DOHH2 (cell line): ENCODE measurements around the gene TSLP.

ENCODE experiments used
- H3F3A ChIP-seq: fragments of 200-600 bp; sonication (generic), shearing (Covaris generic); 2 replicates; pipeline ENCODE4 v1.6.0; 2016; ENCODE audit warnings: antibody characterized with exemption, mild to moderate bottlenecking; ENCODE audit not compliant: control insufficient read depth, insufficient read depth
- H3K27ac ChIP-seq: fragments of 200-600 bp; sonication (generic); 2 replicates; pipeline ENCODE4 v1.5.1; 2014; ENCODE audit warnings: low read depth, mild to moderate bottlenecking, low read length, moderate library complexity
- H3K27me3 ChIP-seq: fragments of 200-600 bp; sonication (generic); 2 replicates; pipeline ENCODE4 v1.6.1; 2014; ENCODE audit warnings: mild to moderate bottlenecking, low read length, mixed read lengths; ENCODE audit not compliant: control insufficient read depth
- H3K36me3 ChIP-seq: fragments of 200-600 bp; sonication (generic); 2 replicates; pipeline ENCODE4 v1.6.1; 2014; ENCODE audit warnings: mild to moderate bottlenecking, low read length, moderate library complexity, mixed read lengths; ENCODE audit not compliant: control insufficient read depth
- H3K4me1 ChIP-seq: fragments of 200-600 bp; sonication (generic); 2 replicates; pipeline ENCODE4 v1.6.1; 2014; ENCODE audit warnings: mild to moderate bottlenecking, low read length, mixed read lengths; ENCODE audit not compliant: control insufficient read depth
- H3K4me2 ChIP-seq: fragments of 200-600 bp; sonication (generic); 2 replicates; pipeline ENCODE4 v1.6.0; 2014; ENCODE audit warnings: mild to moderate bottlenecking, low read length, moderate library complexity
- H3K4me3 ChIP-seq: fragments of 200-600 bp; sonication (generic); 2 replicates; pipeline ENCODE4 v1.5.1; 2014; ENCODE audit warnings: mild to moderate bottlenecking, low read length, mixed read lengths
- H3K79me2 ChIP-seq: fragments of 200-600 bp; sonication (generic); 2 replicates; pipeline ENCODE4 v1.6.1; 2014; ENCODE audit warnings: mild to moderate bottlenecking, low read length, mixed read lengths; ENCODE audit not compliant: control insufficient read depth
- H3K9me2 ChIP-seq: fragments of 200-600 bp; sonication (generic); replicated peaks from 2 replicates; pipeline ENCODE4 v1.6.1; 2014; ENCODE audit warnings: mild to moderate bottlenecking, low read length, mixed read lengths; ENCODE audit not compliant: control insufficient read depth
- H3K9me3 ChIP-seq: fragments of 200-600 bp; sonication (generic); 2 replicates; pipeline ENCODE4 v1.6.1; 2014; ENCODE audit warnings: antibody characterized with exemption, low read length, mixed read lengths; ENCODE audit not compliant: control insufficient read depth, insufficient read depth
- H4K20me1 ChIP-seq: fragments of 200-600 bp; sonication (generic); 2 replicates; pipeline ENCODE4 v1.6.0; 2014; ENCODE audit warnings: low read depth, mild to moderate bottlenecking, antibody characterized with exemption, low read length, moderate library complexity; ENCODE audit not compliant: control insufficient read depth, insufficient read depth
- EZH2phosphoT487 ChIP-seq: fragments of 200-600 bp; sonication (generic); IDR thresholded peaks from 2 replicates; pipeline ENCODE4 v1.6.1; 2017; ENCODE audit warnings: borderline replicate concordance, mild to moderate bottlenecking, antibody characterized with exemption, low read length, moderate library complexity, mixed read lengths
- TF ChIP-seq, protein P1 (sequence below): fragments of 200-600 bp; sonication (generic); IDR thresholded peaks from one replicate; pipeline ENCODE4 v1.5.1; 2014; ENCODE audit warnings: antibody characterized with exemption, mild to moderate bottlenecking, low read depth, low read length; ENCODE audit not compliant: poor library complexity, severe bottlenecking

Gene TSLP

DNA sequence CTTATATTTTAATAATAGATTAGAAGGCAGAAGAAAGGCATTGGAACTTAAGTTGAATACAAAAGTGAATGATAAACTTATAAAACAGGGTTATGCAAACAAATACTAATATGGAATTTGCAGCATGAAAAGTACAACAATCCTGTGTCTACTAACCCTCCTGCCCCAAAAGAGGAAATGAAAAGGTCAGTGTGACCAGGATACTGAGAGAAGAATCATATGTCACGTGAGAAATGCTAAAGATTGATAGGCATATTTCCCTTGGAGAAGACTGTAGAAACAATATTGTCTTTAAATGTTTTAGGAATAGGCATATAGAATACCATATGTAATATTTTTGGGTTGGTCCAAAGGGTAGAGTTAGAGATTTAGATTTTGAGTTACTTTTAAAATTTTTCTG, 24.5 kb downstream of the TSLP start:
- Histone ChIP-seq H3K79me2 (peaks cover 77% of the 10 kb centered on the region), H3K4me3 (no peak overlapping the region), H3K4me1 (peaks cover 28% of the 10 kb centered on the region), H3K9me3 (no peaks in the 10 kb centered on the region), H3K27me3 (no peaks in the 10 kb centered on the region), H3K4me2 (no peak overlapping the region), H3K27ac (no peak overlapping the region), H4K20me1 (peaks cover 20% of the 10 kb centered on the region), H3F3A (no peaks in the 10 kb centered on the region), H3K9me2 (no peaks in the 10 kb centered on the region), H3K36me3 (peaks cover 84% of the 10 kb centered on the region)
- TF ChIP-seq EZH2phosphoT487 = no peak
- TF ChIP-seq, protein P1, sequence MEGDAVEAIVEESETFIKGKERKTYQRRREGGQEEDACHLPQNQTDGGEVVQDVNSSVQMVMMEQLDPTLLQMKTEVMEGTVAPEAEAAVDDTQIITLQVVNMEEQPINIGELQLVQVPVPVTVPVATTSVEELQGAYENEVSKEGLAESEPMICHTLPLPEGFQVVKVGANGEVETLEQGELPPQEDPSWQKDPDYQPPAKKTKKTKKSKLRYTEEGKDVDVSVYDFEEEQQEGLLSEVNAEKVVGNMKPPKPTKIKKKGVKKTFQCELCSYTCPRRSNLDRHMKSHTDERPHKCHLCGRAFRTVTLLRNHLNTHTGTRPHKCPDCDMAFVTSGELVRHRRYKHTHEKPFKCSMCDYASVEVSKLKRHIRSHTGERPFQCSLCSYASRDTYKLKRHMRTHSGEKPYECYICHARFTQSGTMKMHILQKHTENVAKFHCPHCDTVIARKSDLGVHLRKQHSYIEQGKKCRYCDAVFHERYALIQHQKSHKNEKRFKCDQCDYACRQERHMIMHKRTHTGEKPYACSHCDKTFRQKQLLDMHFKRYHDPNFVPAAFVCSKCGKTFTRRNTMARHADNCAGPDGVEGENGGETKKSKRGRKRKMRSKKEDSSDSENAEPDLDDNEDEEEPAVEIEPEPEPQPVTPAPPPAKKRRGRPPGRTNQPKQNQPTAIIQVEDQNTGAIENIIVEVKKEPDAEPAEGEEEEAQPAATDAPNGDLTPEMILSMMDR = no peak

- no peaks in the 10 kb centered on the region for H3F3A ChIP-seq
- H3K4me3 ChIP-seq = no peak overlapping the region
- H3K79me2 ChIP-seq = peaks cover 53% of the 10 kb centered on the region
- H3K9me2 ChIP-seq = no peaks in the 10 kb centered on the region
- no peaks in the 10 kb centered on the region for H3K9me3 ChIP-seq
- H4K20me1 ChIP-seq = peaks cover 11% of the 10 kb centered on the region
- no peak overlapping the region for H3K4me2 ChIP-seq
- peaks cover 96% of the 10 kb centered on the region for H3K36me3 ChIP-seq
- H3K27ac ChIP-seq = no peak overlapping the region
- no peaks in the 10 kb centered on the region for H3K27me3 ChIP-seq
- peaks cover 12% of the 10 kb centered on the region for H3K4me1 ChIP-seq
- TF ChIP-seq, protein P1 = no peak
- no peak for TF ChIP-seq EZH2phosphoT487
Measured at GRCh38 chr5:111099058-111099778, 27.7 kb downstream of the TSLP start.

DNA sequence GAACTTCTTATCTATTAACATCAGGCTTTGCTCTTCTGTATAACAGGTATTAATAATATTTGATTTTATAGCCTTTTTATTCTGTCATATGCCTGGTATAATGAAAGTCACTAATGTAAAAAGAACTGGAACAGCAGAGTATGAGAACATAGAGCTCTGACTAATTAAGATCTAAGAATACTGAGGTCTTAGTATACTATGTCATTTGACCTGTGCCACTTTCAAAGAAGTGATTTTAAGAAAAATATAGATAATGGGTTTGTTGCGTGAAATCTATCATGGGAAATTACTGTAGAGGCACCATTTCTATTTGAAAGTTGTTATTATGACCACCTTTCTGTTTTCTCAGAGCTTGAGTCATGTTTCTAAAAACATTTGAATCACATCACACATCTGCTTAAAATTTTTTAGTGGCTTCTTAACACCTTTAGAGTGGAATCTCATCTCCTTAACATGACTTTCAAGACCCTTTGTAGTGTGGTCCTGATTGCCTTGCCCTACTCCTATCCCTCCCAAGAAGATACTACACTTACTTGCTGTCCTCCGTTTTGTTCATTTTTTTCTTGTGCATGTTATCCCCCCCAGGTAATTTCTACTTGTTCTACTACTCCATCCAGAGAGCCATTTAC, 34.9 kb downstream of the TSLP start:
- Histone ChIP-seq H3K36me3 (peaks cover 97% of the 10 kb centered on the region), H4K20me1 (no peaks in the 10 kb centered on the region), H3K27me3 (no peaks in the 10 kb centered on the region), H3K9me3 (no peaks in the 10 kb centered on the region), H3K9me2 (no peaks in the 10 kb centered on the region), H3K4me1 (no peaks in the 10 kb centered on the region), H3K27ac (no peak overlapping the region), H3K4me3 (no peak overlapping the region), H3K4me2 (no peak overlapping the region), H3K79me2 (peaks cover 5% of the 10 kb centered on the region), H3F3A (no peaks in the 10 kb centered on the region)
- TF ChIP-seq EZH2phosphoT487 = no peak
- TF ChIP-seq, protein P1 = no peak
